Fibroblast of villous mesenchyme (primary cell): ENCODE data around the gene C2orf15. TPM values are rescaled to one million over a fixed set of nuclear protein-coding genes. Genes with fewer than 3 reads are reported as not detected.
"Not testable (repeated sequence)": the region's sequence is repeated elsewhere in the genome, so short reads cannot be mapped to it uniquely, and the experiment has no call there.

Experiments
- DNase-seq: peaks from one replicate; pipeline ENCODE4 v3.0.0-alpha.2; 2010; ENCODE audit warnings: low read depth
- H3K4me3 ChIP-seq: 2 replicates; pipeline ENCODE4 v1.5.1; 2011; ENCODE audit warnings: low read depth, mild to moderate bottlenecking, low read length
- CTCF ChIP-seq: IDR thresholded peaks from 2 replicates; pipeline ENCODE4 v1.5.1; 2012; ENCODE audit warnings: low read depth, mild to moderate bottlenecking, low read length; ENCODE audit not compliant: insufficient read depth
- total RNA-seq: library from RNA; depleted of rRNA; stranded (reverse); fragments of >200 nt; gene quantifications from 2 replicates; pipeline ENCODE4 v1.2.3, GENCODE V29; 2012

The C2orf15 gene
- total RNA-seq, 1 donor = not detected

DNA sequence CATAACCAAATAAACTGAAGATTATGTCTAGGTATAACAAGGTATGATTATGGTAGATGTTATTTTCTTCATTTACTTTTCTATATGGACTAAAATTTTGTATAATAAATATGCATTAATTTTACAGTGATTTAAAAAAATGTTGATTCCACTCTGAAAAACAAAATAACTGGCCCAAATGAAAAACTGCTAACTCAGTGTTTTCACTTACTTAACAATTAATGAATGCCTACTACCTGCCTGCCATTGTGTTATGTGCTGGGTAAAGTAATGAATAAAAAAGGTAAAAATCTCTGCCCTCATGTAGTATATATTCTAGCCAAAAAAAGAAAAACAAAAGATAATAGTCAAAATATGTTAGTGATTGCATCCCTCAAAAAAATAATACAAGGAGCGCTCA, 29.6 kb upstream of the C2orf15 start:
- DNase-seq = no peak
- TF ChIP-seq CTCF = no peak
- H3K4me3 ChIP-seq = no peak overlapping the region

GRCh38 chr2:99112617-99113016, 28.9 kb upstream of the C2orf15 start:
- H3K4me3 ChIP-seq = no peak overlapping the region
- no peak for DNase-seq

DNA sequence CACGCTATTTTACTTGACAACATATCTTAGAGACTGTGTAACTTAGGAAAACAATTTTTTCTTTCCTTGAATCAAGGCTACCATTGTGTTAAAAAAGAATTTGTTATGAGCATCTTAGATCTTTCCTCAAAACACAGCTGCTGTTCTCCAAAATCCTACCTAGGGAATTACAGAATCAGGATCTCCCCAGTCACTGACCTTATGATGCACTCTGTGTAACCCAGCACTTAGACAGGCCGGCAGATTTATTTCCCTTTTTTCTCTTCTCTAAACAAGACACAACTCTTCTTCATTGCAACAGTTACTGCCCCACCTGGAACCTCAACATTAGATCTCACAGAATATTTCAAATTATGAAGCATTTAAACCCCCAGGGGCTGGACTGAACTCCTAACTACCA, 13.5 kb upstream of the C2orf15 start:
- no peak for DNase-seq
- H3K4me3 ChIP-seq = no peak overlapping the region
- TF ChIP-seq CTCF = no peak

More at GRCh38 chr2:99112617-99113016, 28.9 kb upstream of the C2orf15 start:
- no peak for TF ChIP-seq CTCF

DNA sequence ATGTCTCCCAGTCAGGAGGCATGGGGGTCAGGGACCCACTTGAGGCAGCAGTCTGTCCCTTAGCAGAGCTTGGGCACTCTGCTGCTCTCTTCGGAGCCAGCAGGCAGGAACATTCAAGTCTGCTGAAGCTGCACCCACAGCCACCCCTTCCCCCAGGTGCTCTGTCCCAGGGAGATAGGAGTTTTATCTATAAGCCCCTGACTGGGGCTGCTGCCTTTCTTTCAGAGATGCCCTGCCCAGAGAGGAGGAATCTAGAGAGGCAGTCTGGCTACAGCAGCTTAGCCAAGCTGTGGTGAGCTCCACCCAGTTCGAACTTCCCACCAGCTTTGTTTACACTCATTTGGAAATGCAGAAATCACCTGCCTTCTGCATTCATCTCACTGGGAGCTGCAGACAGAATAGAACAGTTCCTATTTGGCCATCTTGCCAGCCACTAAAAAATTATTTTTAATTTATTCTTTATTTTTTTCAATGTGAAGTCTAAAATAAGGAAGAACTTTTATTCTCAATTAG, 6.4 kb upstream of the C2orf15 start:
- not testable (repeated sequence) for DNase-seq, H3K4me3 ChIP-seq

- no peak for TF ChIP-seq CTCF
- H3K4me3 ChIP-seq = no peak overlapping the region
- no peak for DNase-seq
Observed at GRCh38 chr2:99139003-99139402, 2.5 kb upstream of the C2orf15 start.

- peak overlapping the region; percentile 90 for H3K4me3 ChIP-seq
- DNase-seq = no peak
- no peak for TF ChIP-seq CTCF
Observed at GRCh38 chr2:99140056-99140859, 1.2 kb upstream of the C2orf15 start.

DNA sequence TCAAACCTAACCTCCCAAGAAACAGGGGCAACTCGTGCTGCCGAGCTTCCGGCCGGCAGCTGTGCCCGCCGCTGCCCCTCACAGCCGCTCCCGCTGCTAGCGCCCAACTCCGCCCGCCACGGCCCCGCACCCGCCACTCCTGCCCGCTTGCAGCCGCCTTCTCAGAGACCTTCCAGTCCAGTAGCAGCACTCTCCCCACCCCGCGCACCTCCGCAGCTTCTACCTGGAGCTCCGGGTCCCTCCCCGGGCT, 722 bp upstream of the C2orf15 start:
- no peak for DNase-seq
- H3K4me3 ChIP-seq = peak overlapping the region; percentile 90
- no peak for TF ChIP-seq CTCF
